ENCODE measurements around the gene FAM222A.

The FAM222A gene

DNA sequence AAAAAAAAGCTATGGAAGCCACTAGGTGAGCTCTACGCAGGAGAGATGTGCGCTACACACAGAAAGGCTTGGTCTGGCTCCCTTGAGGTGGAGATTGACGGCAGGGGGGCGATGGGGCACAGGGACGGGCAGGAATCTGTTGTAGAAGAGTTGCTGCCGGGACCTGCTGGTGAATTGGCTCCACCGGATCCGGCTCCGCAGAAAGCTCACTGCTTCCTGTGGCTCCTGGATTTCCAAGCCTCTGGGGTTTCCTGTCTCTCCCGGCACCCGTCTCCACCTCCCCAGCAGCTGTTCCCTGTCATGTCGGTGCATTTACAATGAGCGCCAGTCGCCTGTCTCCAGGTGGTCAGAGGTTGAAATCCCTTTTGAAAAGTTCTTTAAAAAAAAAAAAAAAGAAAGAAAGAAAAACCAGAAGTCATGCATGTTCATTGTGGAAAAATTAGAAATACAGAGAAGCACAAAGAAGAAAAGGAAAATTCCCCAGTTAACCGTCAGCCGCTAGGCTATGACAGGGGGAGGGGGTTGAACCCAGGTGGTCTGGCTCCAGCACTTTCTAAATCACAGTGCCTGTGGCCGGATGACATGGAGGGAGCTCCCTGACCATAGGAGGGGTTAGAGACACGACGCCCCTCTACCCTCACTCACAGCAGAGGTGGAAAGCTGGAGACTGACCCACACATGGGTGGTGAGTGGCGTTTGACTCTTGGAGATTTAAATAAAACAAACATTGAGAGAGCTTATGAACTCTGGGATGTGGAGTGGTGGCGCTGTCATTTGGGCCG, 20.8 kb downstream of the FAM222A start:
- H3K27ac ChIP-seq = no peak overlapping the region
- no peak overlapping the region for H3K4me3 ChIP-seq

DNA sequence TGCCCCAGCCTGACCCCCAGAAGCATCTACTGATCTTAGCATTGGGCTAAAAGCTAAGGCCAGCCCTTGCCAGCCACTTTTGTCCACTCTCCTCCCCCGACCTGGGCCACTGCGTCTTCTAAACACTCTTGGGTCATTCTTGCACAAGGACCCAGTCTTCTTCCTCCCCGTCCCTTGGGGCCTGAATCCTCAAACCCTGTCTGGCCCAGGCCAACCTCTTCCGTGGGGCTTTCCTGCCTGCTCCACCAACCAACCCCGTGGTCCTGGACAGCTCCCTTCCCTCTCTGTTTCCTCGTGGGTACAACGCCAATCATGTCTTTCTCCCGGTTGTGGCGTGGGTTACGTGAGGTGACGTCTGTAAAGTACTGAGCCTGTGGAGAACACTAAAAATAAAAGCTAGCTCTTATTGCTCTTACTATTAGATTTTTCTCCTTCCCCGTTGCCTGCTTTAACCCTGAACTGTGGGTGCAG, 21.5 kb downstream of the FAM222A start:
- H3K27ac ChIP-seq = no peak overlapping the region
- no peak overlapping the region for H3K4me3 ChIP-seq

DNA sequence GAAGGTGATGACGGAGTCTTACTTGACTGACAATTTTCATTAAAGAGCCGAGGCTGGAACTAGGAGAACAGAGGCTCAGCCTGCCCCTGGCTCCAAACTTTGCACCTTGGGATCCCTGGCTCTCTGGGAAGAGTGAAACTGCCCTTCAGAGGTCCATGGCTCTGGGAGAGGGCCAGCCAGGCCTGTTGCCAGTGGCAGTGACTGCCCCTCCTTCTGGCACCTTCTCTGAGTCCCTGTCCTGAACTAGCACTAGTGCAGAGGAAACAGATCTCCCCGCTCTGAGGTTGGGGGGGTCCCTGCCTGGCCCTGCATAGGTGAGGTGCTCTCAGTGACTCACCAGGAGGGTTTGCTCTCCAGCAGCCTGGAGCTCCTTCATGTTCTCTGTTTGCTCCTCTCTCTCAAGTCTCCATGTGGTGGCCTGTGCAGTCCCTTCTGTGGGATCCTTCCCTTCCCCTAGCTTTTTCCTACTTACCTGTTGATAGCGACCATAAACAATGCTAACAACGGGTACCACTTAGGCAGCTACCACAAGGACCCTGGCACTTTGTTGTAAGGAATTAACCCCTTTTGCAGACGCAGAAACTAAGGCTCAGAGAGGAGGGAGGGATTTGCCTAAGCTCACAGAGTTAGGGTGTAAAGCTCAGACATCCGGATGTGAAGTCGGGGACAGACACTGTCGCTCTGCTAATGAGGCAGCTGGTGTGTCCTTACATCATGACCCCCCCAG, 22.4 kb downstream of the FAM222A start:
- no peak overlapping the region for H3K4me3 ChIP-seq
- H3K27ac ChIP-seq = no peak overlapping the region

GRCh38 chr12:109736552-109737108, 23.0 kb downstream of the FAM222A start:
- Histone ChIP-seq H3K4me3 (no peak overlapping the region), H3K27ac (no peak overlapping the region)

DNA sequence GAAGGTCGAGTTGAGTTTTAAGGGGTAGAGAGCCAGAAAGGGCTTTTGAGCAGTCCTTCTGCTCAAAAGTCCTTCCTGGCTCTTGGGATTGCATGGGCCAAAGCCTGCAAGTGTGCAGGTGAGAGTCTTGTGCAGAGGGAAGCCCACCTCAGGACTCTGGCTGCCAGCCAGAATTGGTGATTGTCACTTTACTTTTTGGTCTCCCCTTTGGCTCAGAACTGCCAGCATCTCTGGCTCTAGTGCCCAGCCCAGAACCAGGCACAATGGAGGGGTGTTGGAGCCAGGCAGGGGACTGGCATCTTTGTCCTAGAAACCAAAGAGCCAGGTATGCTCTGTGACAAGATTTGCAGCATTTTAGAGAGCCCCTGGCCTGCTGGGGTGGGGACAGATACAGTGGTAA, 23.5 kb downstream of the FAM222A start:
- H3K27ac ChIP-seq = no peak overlapping the region

DNA sequence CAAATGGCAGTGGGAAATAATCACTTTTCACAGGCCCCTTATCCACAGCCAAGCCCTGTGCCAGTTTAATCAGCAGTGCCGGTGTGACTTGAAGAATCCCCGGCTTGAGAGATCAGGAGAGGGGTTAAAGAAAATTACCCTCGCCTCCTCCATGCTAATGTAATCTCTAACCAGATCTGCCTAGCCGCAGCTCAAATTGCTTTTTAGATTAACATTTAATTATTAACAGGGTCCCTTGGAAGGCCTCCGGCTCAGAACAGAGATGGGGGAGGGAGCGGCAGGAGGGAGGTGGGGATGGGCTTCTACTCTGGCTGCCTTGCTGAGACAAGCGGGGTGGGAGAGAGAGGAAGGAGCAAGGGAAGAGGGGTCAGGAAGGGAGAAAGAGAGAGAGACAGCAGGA, 24.0 kb downstream of the FAM222A start:
- no peak overlapping the region for H3K27ac ChIP-seq

More for the DNA sequence above, 23.5 kb downstream of the FAM222A start:
- no peak overlapping the region for H3K4me3 ChIP-seq

DNA sequence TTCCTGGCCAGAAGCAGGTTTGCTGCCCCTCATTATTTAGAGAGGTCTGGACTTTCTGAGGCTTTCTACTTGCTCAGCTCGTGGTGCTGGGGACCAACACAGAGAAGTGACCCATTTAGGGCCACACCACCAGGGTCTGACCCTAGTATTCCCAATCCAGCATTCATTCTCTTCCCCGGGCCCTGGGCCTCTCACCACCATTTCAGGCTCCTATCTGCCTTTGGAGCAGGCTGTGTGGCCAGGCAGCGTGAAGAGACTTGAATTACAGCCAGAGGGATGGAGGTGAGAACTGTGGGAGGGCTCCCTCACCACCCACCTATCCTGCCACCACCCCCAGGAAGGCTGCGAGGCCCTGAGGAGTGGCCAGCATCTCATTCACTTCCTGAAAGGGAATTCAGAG, 24.6 kb downstream of the FAM222A start:
- no peak overlapping the region for H3K27ac ChIP-seq

More for the DNA sequence above, 24.0 kb downstream of the FAM222A start:
- H3K4me3 ChIP-seq = no peak overlapping the region

GRCh38 chr12:109738878-109739665, 25.4 kb downstream of the FAM222A start:
- Histone ChIP-seq H3K4me3 (no peak overlapping the region), H3K27ac (no peak overlapping the region)

More for the DNA sequence above, 24.6 kb downstream of the FAM222A start:
- H3K4me3 ChIP-seq = no peak overlapping the region

DNA sequence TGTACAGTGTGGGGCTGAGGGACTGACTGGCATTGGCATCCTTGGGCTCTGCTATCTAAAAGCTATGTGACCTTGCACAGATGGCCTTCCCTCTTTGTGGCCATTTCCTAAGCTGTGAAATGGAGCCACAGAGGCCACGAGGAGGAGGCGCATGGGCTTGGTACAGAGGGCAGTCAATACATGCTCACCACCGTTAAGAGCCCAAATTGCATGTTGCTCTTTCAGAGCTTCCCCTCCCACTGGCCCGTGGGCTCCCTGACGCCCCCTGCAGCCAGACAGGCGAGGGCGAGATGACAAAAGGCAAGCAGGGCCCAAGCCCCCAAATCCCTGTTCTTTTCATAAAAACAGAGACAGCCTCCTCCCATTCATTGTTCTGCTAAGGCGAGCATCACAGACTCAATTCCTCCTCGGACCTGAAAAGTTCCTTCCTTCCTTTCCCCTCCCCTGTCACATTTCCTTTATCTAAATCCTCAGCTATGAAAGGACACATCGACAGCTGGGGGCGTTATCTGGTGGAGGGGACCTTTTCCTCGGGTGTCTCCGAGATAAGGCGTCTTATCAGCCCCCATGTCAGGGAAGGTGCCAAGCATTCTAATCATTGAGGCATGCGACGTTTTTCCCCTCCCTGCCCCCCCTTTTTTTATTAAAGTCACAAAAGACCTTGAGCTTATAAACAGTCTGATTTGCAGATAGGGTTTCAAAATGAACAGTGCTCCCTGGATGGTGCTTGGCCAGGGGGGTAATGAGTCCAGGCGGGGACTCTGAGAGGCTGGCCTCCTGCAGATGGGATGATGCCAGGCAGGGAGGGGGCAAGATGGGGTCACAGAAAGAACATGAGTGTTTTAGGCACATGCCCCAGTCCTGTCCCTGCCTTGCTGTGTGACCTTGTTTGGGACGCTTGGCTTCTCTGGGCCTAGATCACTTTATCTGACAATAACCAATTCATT, 26.4 kb downstream of the FAM222A start:
- Histone ChIP-seq H3K4me3 (no peak overlapping the region), H3K27ac (no peak overlapping the region)

DNA sequence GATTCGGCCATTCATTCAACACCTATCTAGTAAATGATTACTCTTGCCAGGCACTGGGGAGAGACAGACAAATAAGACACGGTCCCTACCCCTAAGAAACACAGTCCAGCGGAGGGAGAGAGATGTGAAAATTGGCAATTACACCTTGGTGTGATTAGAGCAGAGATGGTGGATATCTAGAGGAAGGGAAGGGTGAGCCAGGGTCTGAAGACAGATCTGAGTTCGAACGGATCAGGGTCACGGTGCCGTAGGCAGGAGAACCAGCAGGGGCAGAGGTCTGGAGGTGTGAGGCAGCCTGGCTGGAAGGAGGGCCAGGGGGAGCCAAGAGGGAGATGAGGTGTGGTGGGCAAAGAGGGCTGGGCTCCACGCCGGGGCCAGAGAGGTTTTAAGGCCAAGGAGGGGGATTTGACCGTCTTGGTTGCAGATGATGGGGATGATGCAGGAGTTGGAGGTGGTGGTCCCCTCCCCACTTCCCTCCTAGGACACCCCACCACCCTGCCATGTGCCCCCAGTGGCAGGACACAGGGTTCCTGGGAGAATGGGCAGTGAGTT, 27.1 kb downstream of the FAM222A start:
- Histone ChIP-seq H3K27ac (no peak overlapping the region), H3K4me3 (no peak overlapping the region)

DNA sequence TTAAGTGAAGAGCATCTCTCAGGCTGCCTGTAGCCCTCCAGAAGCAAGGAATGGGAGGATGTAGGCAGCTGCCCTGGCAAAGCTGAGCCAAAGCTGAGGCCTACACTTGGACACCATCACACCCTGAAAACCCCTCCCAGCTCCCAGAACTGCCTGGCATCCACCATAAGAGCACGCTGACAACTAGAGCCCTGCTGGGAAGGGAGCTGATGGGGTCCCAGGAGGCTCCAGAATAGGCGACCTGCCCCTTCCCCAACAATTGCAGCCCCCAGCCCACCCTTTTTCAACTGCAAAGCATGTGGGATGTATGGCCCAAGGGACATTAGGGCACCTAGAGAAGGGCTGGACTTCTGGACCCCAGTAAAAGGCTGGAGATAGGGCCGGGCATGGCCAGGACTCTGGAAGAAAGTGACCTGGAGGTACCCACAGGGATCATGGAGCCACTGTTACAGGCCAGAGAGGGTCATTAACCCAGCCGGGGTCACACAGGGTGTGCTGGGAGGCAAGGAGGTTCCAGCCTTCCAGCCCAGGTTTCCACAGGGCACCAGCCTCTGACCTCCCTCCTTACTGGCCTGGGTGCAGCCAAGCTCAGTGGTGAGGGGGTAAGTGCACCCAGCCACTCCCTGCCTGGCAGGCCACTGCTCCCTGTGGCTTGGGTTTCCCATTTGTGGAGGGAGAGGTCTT, 27.8 kb downstream of the FAM222A start:
- Histone ChIP-seq H3K4me3 (no peak overlapping the region), H3K27ac (no peak overlapping the region)

DNA sequence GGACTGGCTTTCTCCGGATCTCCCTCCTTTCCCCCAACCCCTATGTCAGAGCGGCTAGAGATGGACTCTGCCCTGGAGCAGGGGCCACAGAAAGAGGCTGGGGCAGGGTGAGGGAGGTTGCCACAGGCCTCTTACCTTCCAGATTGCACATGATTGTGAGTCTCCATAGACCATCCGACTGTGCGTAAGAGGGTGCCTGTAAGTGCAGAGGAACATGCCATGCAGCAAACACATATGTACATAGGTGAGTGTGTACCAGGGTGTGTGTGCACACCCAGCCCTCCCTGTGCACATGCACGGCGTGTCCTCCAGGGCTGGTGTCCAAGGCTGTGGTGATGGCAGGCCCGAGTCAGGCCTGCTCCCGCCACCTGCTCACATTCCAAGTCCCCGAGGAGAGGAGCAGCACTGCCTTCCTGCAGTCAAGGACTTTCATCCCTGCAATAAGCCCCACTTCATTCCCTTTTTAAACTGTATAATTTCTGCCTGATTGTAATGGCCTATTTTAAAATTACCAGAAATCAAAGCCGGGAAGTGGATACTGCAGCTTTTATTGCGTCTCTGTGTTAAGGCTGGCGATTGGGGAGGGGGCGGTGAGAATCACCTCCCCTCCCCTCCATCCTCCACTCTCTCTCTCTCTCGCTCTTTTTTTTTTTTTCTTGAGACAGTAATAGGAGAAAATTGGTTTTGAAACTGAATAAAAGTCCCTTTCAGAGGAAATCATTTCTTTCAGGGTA, 28.5 kb downstream of the FAM222A start:
- Histone ChIP-seq H3K27ac (no peak overlapping the region), H3K4me3 (no peak overlapping the region)

DNA sequence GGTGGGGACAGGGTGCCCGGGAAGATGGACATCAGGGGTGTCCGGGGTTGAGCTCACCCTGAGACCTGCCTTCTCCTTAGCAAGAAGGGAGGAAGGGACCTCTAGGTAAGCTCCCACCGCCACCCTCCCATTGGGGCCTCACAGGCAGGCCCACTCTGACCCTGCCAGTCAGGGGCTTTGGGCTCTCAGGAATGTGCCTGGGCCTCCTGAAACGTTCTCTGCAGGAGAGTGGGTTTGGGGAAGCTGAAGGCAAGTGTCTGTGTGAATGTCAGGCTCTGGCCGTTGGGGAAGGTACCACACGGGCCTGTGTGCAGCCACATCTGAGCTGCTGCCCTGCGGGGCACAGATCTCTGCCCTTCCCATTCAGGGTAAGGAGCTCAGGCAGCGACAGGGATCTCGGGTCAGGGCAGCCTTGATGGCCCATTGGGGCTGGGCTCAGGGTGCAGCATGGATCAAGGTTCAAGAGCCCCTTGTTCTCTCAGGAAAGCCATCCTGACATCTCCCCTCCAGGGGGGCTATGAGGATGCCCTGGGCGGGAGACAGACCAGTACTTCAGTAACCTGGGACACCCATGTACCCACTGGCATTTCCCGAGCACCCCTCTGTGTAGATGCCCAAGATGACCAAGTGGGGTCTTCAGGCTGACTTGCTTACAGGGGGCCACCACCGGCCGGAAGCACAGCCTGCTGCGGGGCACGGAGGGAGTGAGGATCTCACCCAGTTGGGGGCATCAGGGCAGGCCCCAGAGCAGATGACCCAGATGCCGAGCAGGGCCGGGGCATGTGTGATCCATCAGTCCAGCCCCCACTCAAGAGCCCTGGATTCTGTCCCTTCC, 29.7 kb downstream of the FAM222A start:
- Histone ChIP-seq H3K4me3 (no peak overlapping the region), H3K27ac (no peak overlapping the region)

DNA sequence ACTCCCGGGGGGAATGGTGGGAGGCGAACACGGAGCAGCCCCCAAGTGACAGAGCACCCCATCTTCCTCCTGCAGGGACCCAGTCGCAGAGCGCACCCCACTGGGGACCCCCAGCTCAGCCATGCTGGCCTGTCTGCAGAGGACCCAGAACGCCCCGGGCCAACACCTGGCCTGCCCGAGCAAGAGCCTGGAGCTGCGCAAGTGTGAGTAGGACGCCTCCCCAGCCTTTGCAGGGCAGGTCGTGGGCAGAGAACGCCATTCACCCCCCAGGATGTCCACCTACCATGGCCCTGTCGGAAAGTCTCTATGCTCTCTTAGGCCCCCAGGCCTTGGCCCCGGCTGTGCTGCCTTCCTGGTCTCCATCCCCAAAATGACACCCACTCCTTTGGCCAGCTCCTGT, 30.4 kb downstream of the FAM222A start:
- H3K27ac ChIP-seq = no peak overlapping the region
- no peak overlapping the region for H3K4me3 ChIP-seq

DNA sequence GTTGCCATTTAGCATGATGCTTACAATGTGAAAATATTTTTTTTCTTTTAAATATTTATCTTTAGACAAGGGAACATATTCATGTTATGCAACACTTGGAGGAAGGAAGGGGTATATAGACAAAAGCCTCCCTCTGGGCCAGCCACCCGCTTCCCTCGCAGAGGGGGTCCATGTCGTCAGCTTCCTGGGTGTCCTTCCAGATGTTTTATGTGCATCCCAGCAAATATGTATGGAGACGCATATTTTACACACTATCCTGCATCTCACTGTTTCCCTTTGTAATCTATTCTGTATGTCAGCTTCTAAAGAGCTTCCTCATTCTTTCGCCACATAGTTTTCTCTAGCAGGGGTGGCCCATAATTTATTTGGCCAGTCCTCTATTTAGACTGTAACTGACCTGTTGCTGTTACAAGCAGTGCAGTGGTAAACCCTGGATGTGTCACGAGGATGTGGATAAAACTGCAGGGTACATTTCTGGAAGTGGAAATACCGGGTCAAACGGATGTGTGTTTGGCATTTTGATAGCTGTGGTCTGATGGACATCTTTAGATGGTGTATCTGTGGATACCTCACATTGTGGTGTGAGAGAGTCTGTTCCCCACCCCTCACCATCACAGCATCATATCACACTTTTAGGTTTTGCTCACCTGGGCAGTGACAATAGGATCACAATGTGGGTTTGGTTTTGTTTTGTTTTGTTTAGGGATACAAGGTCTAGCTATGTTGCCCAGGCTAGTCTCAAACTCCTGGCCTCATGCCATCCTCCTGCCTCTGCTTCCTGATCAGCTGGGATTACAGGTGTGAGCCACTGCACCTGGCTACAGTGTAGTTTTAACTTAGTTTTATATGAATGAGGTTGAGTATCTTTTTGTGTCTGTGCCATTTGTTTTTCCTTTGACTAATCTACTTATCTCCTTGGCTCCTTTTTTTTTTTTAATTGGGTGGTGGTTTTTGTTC, 31.6 kb downstream of the FAM222A start:
- no peak overlapping the region for H3K27ac ChIP-seq

More for the DNA sequence above, 31.6 kb downstream of the FAM222A start:
- no peak overlapping the region for H3K4me3 ChIP-seq
